A673 (cell line): ENCODE measurements around the gene MPP1. TPM values are rescaled to one million over a fixed set of nuclear protein-coding genes. Genes with fewer than 3 reads are reported as not detected.

Experiments
- BruUV-seq: library from RNA; stranded (reverse); fragments of 400-500 nt; replicated peaks from 2 replicates; lab custom pipeline; 2021; lab: Mats Ljungman, UMichigan
- CTCF ChIA-PET: fragments of 300-600 bp; sonication (Branson Sonifier 250); formaldehyde crosslinking; loops from one replicate; lab custom pipeline; 2022; ENCODE audit warnings: antibody characterized with exemption; lab: Charles Lee
- POLR2A ChIA-PET: fragments of 300-600 bp; sonication (Branson Sonifier 250); formaldehyde crosslinking; loops from one replicate; lab custom pipeline; 2022; ENCODE audit warnings: antibody characterized with exemption; ENCODE audit not compliant: low non-redundant PET; lab: Charles Lee
- DNase-seq: peaks from one replicate; pipeline ENCODE4 v3.0.0-alpha.2; 2015; ENCODE audit warnings: low spot score
- H3K27ac ChIP-seq: fragments of 200-600 bp; sonication (generic); 2 replicates; pipeline ENCODE4 v1.5.1; 2016; ENCODE audit warnings: mixed run types, low read depth, mild to moderate bottlenecking, mixed read lengths, antibody characterized with exemption, low read length; ENCODE audit not compliant: poor library complexity, severe bottlenecking
- H3K27me3 ChIP-seq: fragments of 200-600 bp; sonication (generic); replicated peaks from 2 replicates; pipeline ENCODE4 v1.6.1; 2017; ENCODE audit warnings: mixed run types, low read depth, mild to moderate bottlenecking, mixed read lengths, antibody characterized with exemption, low read length; ENCODE audit not compliant: insufficient read depth, poor library complexity
- H3K36me3 ChIP-seq: fragments of 200-600 bp; sonication (generic); 2 replicates; pipeline ENCODE4 v1.6.1; 2016; ENCODE audit warnings: mixed run types, mild to moderate bottlenecking, mixed read lengths, antibody characterized with exemption, low read length; ENCODE audit not compliant: insufficient read depth, poor library complexity, severe bottlenecking
- H3K4me1 ChIP-seq: fragments of 200-600 bp; sonication (generic); 2 replicates; pipeline ENCODE4 v1.6.1; 2017; ENCODE audit warnings: mixed run types, mild to moderate bottlenecking, mixed read lengths, antibody characterized with exemption, low read length; ENCODE audit not compliant: insufficient read depth, poor library complexity, severe bottlenecking
- H3K4me3 ChIP-seq: fragments of 200-600 bp; sonication (generic); 2 replicates; pipeline ENCODE4 v1.5.1; 2016; ENCODE audit warnings: low read depth, mixed run types, mild to moderate bottlenecking, mixed read lengths, low read length; ENCODE audit not compliant: poor library complexity, severe bottlenecking
- H3K9me3 ChIP-seq: fragments of 200-600 bp; sonication (generic); 2 replicates; pipeline ENCODE4 v1.6.1; 2016; ENCODE audit warnings: mixed run types, low read depth, mild to moderate bottlenecking, mixed read lengths, antibody characterized with exemption, low read length; ENCODE audit not compliant: poor library complexity, severe bottlenecking
- CTCF ChIP-seq: fragments of 300-800, 200-600 bp; sonication (generic); conservative IDR thresholded peaks from 2 replicates; pipeline ENCODE4 v1.5.1; 2017; ENCODE audit warnings: low read depth, mild to moderate bottlenecking, antibody characterized with exemption, low read length, moderate library complexity, mixed read lengths
- EZH2 ChIP-seq: fragments of 200-600 bp; sonication (generic); IDR thresholded peaks from 2 replicates; pipeline ENCODE4 v1.6.1; 2017; ENCODE audit warnings: borderline replicate concordance, low read depth, mild to moderate bottlenecking, mixed read lengths, antibody characterized with exemption, low read length; ENCODE audit not compliant: poor library complexity, severe bottlenecking
- intact Hi-C: fragments of 100-400 bp; cut with micrococcal nuclease; formaldehyde crosslinking; loops from one replicate; pipeline ENCODE4 v1.10.0; 2022; ENCODE audit not compliant: unreplicated experiment
- total RNA-seq: library from RNA; stranded (reverse); gene quantifications from 2 replicates; pipeline ENCODE4 v1.2.3, GENCODE V29; 2021

The MPP1 gene
- total RNA-seq, 1 experiment from 2014 or later: 10.4 TPM

- BruUV-seq: no TSS peak
- Histone ChIP-seq H3K4me3 (no peak overlapping the region), H3K9me3 (no peaks in the 10 kb centered on the region), H3K36me3 (no peaks in the 10 kb centered on the region), H3K27me3 (no peaks in the 10 kb centered on the region), H3K27ac (no peak overlapping the region), H3K4me1 (no peaks in the 10 kb centered on the region)
- no peak for DNase-seq
- ChIA-PET POLR2A (no interaction called here), CTCF (no interaction called here)
- intact Hi-C loops: no loop called here
- no peak for TF ChIP-seq EZH2
- no peak for TF ChIP-seq CTCF
Measured at GRCh38 chrX:154815274-154815818, 10.1 kb upstream of the MPP1 start.

GRCh38 chrX:154813801-154814200, 8.5 kb upstream of the MPP1 start:
- H3K27me3 ChIP-seq: no peaks in the 10 kb centered on the region
- no peaks in the 10 kb centered on the region for H3K4me1 ChIP-seq
- BruUV-seq: no TSS peak
- H3K9me3 ChIP-seq: no peaks in the 10 kb centered on the region
- no peaks in the 10 kb centered on the region for H3K36me3 ChIP-seq
- POLR2A ChIA-PET: no interaction called here
- no peak for DNase-seq
- no peak overlapping the region for H3K27ac ChIP-seq
- H3K4me3 ChIP-seq: no peak overlapping the region
- intact Hi-C loops: no loop called here
- CTCF ChIA-PET: no interaction called here
- TF ChIP-seq CTCF (no peak), EZH2 (no peak)

GRCh38 chrX:154812341-154813101, 7.2 kb upstream of the MPP1 start:
- H3K4me3 ChIP-seq: no peak overlapping the region
- TF ChIP-seq CTCF (no peak), EZH2 (no peak)
- no peaks in the 10 kb centered on the region for H3K9me3 ChIP-seq
- no peak for DNase-seq
- no peaks in the 10 kb centered on the region for H3K4me1 ChIP-seq
- ChIA-PET CTCF (no interaction called here), POLR2A (no interaction called here)
- no peaks in the 10 kb centered on the region for H3K36me3 ChIP-seq
- BruUV-seq: no TSS peak
- intact Hi-C loops: no loop called here
- no peaks in the 10 kb centered on the region for H3K27me3 ChIP-seq
- H3K27ac ChIP-seq: no peak overlapping the region
